Osteocyte (in vitro differentiated cells): ENCODE measurements around the gene HTR6. TPM values are rescaled to one million over a fixed set of nuclear protein-coding genes. Genes with fewer than 3 reads are reported as not detected.
"Not testable (repeated sequence)": the region's sequence is repeated elsewhere in the genome, so short reads cannot be mapped to it uniquely, and the experiment has no call there.

Experiments
- DNase-seq: peaks from one replicate; pipeline ENCODE4 v3.0.0; 2021; ENCODE audit warnings: mixed read lengths; ENCODE audit not compliant: unreplicated experiment; ENCODE audit errors: extremely low spot score
- H3K27ac Mint-ChIP-seq: one replicate; pipeline ENCODE4 v1.8.0; 2021; ENCODE audit warnings: mild to moderate bottlenecking, mixed read lengths; ENCODE audit not compliant: unreplicated experiment
- H3K27me3 Mint-ChIP-seq: one replicate; pipeline ENCODE4 v1.8.0; 2021; ENCODE audit warnings: mixed read lengths; ENCODE audit not compliant: unreplicated experiment
- H3K36me3 Mint-ChIP-seq: one replicate; pipeline ENCODE4 v1.8.0; 2021; ENCODE audit warnings: mixed read lengths; ENCODE audit not compliant: unreplicated experiment
- H3K4me1 Mint-ChIP-seq: one replicate; pipeline ENCODE4 v1.8.0; 2021; ENCODE audit warnings: mixed read lengths; ENCODE audit not compliant: unreplicated experiment
- H3K4me3 Mint-ChIP-seq: one replicate; pipeline ENCODE4 v1.8.0; 2021; ENCODE audit warnings: mild to moderate bottlenecking, moderate library complexity, mixed read lengths; ENCODE audit not compliant: unreplicated experiment
- H3K9me3 Mint-ChIP-seq: one replicate; pipeline ENCODE4 v1.8.0; 2021; ENCODE audit warnings: mixed read lengths; ENCODE audit not compliant: unreplicated experiment
- CTCF ChIP-seq: fragments of 200-600 bp; sonication (generic); IDR thresholded peaks from 2 replicates; pipeline ENCODE4 v1.5.0; 2021; ENCODE audit warnings: antibody characterized with exemption, mild to moderate bottlenecking, moderate library complexity
- total RNA-seq: library from RNA; stranded (reverse); gene quantifications from 2 replicates; pipeline ENCODE4 v1.2.1, GENCODE V29; 2021

Gene HTR6
- total RNA-seq, 1 donor from 2014 or later: 0.16 TPM

- DNase-seq: no peak
- H3K9me3 Mint-ChIP-seq: no peaks in the 10 kb centered on the region
- no peak overlapping the region for H3K27ac Mint-ChIP-seq
Observed at GRCh38 chr1:19632211-19632610, 32.5 kb upstream of the HTR6 start.

GRCh38 chr1:19633106-19633505 lies 31.6 kb upstream of the HTR6 start:
- Mint-ChIP-seq H3K4me3 (no peak overlapping the region), H3K27ac (no peak overlapping the region), H3K36me3 (peaks cover 9% of the 10 kb centered on the region), H3K4me1 (peaks cover 22% of the 10 kb centered on the region), H3K27me3 (no peaks in the 10 kb centered on the region), H3K9me3 (no peaks in the 10 kb centered on the region)
- TF ChIP-seq CTCF: no peak
- no peak for DNase-seq

More at GRCh38 chr1:19632211-19632610, 32.5 kb upstream of the HTR6 start:
- no peaks in the 10 kb centered on the region for H3K27me3 Mint-ChIP-seq
- TF ChIP-seq CTCF: no peak
- H3K4me3 Mint-ChIP-seq: no peak overlapping the region
- H3K36me3 Mint-ChIP-seq: peaks cover 15% of the 10 kb centered on the region
- peaks cover 22% of the 10 kb centered on the region for H3K4me1 Mint-ChIP-seq

GRCh38 chr1:19635064-19635463 lies 29.6 kb upstream of the HTR6 start:
- peaks cover 21% of the 10 kb centered on the region for H3K4me1 Mint-ChIP-seq
- not testable (repeated sequence) for H3K27ac Mint-ChIP-seq, H3K27me3 Mint-ChIP-seq, DNase-seq, H3K9me3 Mint-ChIP-seq, H3K36me3 Mint-ChIP-seq, H3K4me3 Mint-ChIP-seq

GRCh38 chr1:19635646-19636045 lies 29.0 kb upstream of the HTR6 start:
- Mint-ChIP-seq H3K4me1 (peaks cover 27% of the 10 kb centered on the region), H3K9me3 (no peaks in the 10 kb centered on the region), H3K27ac (no peak overlapping the region), H3K27me3 (no peaks in the 10 kb centered on the region), H3K36me3 (no peaks in the 10 kb centered on the region), H3K4me3 (no peak overlapping the region)
- DNase-seq: no peak
- no peak for TF ChIP-seq CTCF

GRCh38 chr1:19636065-19636464 lies 28.6 kb upstream of the HTR6 start:
- H3K9me3 Mint-ChIP-seq: no peaks in the 10 kb centered on the region
- no peak for DNase-seq
- no peak overlapping the region for H3K27ac Mint-ChIP-seq
- H3K4me3 Mint-ChIP-seq: no peak overlapping the region
- no peak for TF ChIP-seq CTCF
- no peaks in the 10 kb centered on the region for H3K27me3 Mint-ChIP-seq
- no peaks in the 10 kb centered on the region for H3K36me3 Mint-ChIP-seq
- peaks cover 31% of the 10 kb centered on the region for H3K4me1 Mint-ChIP-seq

GRCh38 chr1:19636749-19637148 lies 27.9 kb upstream of the HTR6 start:
- H3K4me1 Mint-ChIP-seq: peaks cover 37% of the 10 kb centered on the region
- not testable (repeated sequence) for H3K27me3 Mint-ChIP-seq, H3K9me3 Mint-ChIP-seq, DNase-seq, H3K27ac Mint-ChIP-seq, H3K4me3 Mint-ChIP-seq, H3K36me3 Mint-ChIP-seq
